ENCODE data around the gene PBX3.

The PBX3 gene

DNA sequence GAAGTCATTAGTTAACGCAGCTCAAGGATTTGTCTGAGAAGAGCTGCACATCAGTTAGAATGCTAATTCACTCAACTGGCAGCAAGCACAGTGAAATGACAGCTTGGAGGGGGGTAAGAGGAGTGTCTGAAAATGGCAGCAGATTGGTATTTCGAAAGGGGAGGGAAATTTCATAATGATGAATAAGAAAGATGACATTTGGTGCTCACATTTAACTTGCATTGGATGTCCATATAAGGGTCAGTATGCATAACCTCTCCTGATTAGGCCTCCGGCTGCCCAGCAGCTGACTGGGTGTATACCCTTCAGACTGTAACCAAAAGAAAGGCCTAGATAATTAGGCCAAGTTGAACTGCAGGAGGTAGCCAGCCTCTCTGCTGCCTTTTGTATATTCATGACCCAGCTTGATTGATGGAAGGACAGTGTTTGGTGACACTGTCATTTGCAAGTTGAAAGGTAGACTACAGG, 131.0 kb downstream of the PBX3 start:
- no peak for DNase-seq

DNA sequence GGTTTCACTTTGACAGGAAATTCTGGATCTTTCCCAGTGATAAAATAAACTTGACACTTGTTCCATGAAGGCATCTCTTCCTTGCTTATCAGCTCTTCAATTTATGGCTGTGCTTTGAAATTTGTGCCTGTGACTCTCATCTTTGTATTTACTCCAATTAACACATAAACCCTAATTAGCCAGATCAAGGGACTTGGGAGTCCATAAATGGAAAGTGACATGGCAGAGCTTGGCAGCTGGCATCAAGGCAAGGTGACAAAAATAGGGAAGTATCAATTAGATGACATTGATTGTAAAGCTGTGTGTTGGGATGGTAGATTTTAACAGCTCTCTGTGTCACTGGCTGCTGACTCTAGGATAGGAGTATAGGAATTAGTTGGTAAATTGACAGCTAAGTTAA, 133.9 kb downstream of the PBX3 start:
- no peak for DNase-seq

GRCh38 chr9:125883565-125884217, 136.5 kb downstream of the PBX3 start:
- no peak for DNase-seq

DNA sequence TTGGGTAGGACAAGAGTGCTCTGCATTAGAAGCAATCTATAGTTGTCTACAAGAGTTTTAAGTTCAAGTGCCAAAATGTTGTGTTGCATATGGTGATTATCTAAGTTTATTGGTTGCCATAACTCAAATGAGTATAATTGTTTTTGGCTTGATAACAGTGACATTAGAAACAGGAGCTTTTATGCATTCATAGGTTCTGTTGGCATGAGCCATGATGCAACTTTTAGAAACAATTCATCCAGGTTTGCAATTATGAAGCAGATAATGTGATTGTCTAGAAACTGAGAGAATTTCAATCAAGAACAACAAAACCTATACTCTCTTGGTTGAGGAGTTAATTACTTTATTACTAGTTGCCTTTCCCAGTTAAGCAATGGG, 137.0 kb downstream of the PBX3 start:
- DNase-seq: no peak

GRCh38 chr9:125885405-125886034, 138.3 kb downstream of the PBX3 start:
- DNase-seq: no peak

GRCh38 chr9:125886365-125886764, 139.2 kb downstream of the PBX3 start:
- no peak for DNase-seq

- DNase-seq: peak; percentile 74
These were observed 140.0 kb downstream of the PBX3 start for GRCh38 chr9:125887172-125887571.

GRCh38 chr9:125888211-125888610, 141.0 kb downstream of the PBX3 start:
- no peak for DNase-seq

- no peak for DNase-seq
These were observed 141.9 kb downstream of the PBX3 start for GRCh38 chr9:125889112-125889475.

DNA sequence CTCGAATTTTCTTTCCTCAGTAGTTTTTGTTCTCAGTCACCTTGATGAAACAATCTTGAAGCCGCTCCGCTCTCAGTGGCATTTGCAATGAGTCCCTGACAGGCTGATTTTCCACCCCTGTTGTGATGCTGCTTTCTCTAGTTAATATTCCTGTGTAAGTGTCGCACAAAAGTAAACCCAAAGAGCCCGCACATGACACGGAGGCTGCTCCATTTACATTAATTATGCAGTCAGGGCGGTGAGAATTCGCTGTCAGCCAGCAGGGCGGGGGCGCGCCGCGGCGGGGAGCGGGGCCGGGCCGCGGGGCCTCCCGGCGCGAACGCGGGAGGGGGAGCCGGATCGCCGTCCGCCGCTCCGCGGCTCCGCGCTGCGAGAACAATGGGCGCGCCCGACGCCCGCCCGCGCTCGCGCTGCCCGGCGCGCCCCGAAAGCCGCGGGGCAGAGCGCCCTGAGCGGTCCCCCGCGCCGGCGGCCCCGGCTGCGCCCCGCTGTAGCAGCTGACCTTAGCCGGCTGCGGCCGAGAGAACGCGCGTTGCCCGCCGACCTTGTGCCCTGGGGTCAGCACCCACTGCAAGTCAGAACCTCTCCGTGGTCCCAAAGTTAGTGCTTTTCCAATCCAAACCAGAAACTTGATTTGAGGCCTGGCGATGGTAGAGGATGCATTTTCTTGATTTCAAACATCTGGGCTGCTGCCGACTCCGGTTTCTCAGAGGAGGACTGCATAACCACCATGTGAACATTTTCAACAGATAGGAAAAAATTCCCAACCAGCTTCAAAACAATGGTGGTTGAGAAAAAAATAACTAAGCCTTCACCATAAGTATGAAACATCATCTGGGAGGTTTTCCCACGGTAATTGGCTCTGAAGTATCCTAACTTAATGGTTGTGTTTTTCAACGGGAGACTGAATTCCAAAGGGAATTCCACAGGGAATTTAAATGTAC, 142.6 kb downstream of the PBX3 start:
- DNase-seq: peak; percentile 51

GRCh38 chr9:125890826-125891225, 143.7 kb downstream of the PBX3 start:
- DNase-seq: no peak

- no peak for DNase-seq
These were observed 146.1 kb downstream of the PBX3 start for GRCh38 chr9:125893277-125893676.

DNA sequence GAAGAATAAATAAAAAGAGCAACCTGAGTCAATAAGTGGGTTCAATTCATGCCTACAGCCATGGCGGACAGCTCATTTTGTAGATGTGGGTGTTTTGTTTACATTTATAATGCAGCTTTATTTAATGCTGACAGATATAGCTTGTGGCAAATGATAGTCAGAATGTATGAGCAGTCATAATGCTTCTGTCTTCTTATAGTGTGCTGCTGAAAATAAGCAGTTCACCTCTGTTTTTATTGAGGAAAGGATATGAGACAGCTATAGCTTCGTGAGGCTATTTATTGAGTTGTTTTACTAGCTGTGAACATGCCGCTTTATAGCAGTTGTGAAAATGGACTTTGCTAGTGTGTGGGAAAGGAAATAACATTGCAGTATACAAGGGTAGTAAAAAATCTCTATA, 147.4 kb downstream of the PBX3 start:
- DNase-seq: no peak

DNA sequence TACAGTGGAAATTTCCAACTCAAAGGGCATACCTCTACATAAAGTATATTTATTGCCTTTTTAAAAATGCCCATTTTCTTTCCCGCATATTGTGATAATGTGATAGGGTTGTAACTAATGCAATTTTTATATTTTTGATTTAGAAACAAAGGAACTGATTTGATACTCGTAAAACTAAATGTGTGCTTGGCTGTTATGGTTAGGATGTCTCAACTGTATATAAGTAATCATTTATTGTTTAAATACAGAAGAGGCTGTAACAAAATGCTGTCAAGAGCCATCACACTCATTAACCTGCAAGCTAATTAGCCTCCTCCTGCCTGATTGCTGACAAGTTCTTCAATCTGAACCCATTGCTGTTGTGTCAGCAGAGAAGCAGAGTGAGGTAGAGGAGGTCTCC, 149.2 kb downstream of the PBX3 start:
- DNase-seq: no peak

DNA sequence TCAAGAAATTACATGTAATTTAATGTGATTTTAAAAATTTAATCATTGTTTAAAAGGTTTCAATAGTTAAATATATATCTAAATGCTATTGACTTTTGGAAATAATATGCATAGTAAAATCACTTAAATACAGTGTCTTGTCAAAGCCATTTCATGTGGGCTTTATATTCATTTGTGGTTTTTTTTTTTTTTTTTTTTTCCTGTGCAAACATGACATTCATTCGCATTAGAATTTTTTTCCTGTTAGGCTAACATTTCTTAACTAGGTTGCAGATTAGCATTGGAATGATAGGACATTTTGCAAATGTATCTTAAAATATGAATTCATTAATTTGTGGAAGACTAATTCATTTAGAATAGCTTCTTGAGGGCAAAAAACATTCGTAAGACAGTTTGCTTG, 149.8 kb downstream of the PBX3 start:
- DNase-seq: no peak

- DNase-seq: no peak
These were observed 150.3 kb downstream of the PBX3 start for GRCh38 chr9:125897481-125897880.

- no peak for DNase-seq
These were observed 155.0 kb downstream of the PBX3 start for GRCh38 chr9:125902214-125902613.

DNA sequence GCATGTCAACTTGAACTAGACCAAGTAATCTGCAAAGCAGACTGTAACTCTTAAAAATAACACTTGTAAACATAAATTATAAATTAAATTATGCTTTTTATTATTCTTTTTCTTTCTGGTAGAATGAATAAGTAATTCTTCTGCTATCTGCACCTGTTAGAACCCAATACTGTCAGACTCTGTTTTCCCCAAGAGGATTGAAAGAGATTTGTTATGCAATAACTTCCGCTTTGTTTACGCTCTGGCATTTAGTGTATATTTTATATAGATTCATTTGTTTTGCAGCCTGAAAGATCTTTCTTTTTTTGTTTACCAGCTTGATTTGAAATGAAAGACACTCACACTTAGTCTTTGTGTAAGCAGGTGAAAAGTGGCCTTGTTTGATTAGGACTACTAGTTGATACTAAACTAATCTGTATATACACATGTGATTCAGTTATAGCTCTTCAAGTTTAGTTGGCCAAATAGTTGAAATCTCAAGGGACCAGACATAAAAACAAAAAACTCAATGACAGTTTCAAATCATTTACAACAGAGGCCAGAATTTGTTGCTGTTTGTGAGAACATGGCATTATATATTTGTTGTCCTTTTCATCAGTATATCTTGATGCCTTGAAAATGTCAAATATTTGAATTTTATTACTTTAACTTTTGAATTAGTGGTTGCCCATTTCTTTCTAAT, 155.8 kb downstream of the PBX3 start:
- peak; percentile 17 for DNase-seq

DNA sequence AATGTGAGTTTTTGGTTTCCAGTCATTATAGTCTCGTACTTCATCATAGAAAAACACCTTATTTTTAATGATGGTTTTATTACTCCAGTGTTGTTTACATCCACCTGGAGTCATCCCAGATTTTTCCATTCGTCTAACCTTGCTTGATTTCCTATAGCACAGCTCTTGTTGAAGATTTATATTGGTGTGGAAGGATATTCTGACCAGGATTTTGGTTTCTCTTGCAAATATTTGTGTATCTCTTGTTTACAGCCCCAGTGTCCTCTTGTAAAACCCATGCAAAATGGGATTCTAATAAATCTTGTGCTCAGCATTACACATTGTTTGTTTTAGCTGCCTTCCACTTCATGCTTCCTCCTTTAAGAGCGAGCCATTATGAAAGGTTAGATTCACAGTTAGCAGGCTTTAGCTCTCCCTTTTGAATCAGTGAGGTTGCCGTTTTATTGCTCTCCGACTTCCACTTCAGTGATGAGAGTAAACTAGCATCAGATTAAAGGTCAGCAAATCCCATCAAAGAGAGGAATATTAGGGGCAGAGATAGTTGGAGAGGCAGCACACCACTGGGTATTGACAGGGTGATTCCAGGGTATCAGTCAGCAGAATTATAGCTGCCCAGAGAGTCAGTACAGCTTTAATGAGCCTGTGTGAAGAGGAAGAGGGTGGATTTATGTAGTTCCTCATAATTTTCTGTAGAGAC, 157.1 kb downstream of the PBX3 start:
- peak; percentile 29 for DNase-seq

- DNase-seq: no peak
These were observed 159.0 kb downstream of the PBX3 start for GRCh38 chr9:125906144-125906543.

DNA sequence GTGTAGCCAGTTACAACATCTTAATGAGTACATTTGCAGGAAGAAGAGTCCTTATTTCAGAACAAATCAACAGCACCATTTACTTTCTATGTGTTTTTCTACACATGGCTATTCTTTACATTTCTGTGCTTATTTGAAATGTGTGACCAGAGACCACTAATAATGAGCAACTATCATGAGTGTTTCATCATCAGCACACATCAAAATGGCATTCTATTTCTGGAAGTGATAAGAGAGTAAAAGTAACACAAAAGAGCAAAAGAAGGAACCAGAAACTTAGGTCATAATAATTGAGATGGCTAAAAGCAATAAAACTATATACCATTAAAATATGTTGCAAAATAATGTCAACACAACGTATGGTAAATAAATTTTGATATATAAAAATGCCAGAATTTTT, 159.7 kb downstream of the PBX3 start:
- DNase-seq: no peak

DNA sequence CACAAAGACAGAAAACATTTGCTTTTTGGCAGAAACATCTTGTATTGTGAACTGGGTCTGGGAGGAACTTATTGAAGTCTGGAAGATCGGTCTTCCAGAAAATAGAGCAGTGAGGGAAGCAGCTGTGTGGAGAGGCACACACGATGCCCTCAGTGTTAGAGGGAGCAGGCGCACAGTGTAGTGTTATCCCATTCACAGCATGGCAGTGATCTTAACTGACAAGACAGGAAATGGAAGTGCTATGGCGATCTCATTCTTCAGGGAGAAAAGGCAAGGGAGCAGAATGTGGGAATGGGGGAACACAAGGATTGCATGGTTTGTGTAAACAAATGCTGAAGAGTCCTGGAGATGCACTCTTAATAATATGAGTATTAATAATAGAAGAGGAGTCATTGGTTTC, 161.0 kb downstream of the PBX3 start:
- no peak for DNase-seq

DNA sequence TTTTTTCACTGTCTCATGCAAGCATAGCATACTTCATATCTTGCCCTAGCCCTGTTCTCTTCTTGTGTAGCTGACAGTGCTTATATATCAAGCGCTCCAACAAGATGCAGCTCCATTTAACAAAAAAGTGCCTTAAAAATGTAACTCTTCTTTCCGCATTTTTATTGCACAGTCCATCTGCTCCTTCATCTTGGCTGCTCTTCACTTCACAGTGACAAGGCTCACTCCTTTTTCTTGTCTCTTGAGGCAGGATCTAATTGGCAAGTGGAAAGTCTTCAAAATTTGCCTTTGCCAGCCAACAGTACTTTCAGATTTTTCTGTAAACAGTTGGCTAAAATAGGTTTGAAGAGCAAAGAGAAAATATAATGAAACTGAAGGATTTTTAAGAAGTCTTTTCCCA, 161.8 kb downstream of the PBX3 start:
- DNase-seq: no peak

All from NCI-H1436 (cell line).